HEK293 (cell line): ENCODE results near the gene MORN3.
A peak's percentile ranks its signal among the peaks of the same experiment; 100 is the strongest.

Experiments
- AEBP2 ChIP-seq: fragments of 450-650 bp; formaldehyde crosslinking; IDR thresholded peaks from 2 replicates; pipeline ENCODE4 v1.5.1; 2016; ENCODE audit warnings: missing biosample characterization, missing genetic modification characterization, borderline replicate concordance
- CTCF ChIP-seq: fragments of 450-650 bp; formaldehyde crosslinking; IDR thresholded peaks from 2 replicates; pipeline ENCODE4 v1.5.1; 2016; ENCODE audit warnings: missing biosample characterization, missing genetic modification characterization
- EGR2 ChIP-seq: fragments of 450-650 bp; formaldehyde crosslinking; IDR thresholded peaks from 2 replicates; pipeline ENCODE4 v1.5.1; 2016; ENCODE audit warnings: low read depth, missing biosample characterization, missing genetic modification characterization
- FEZF1 ChIP-seq: fragments of 450-650 bp; formaldehyde crosslinking; IDR thresholded peaks from 2 replicates; pipeline ENCODE4 v1.5.1; 2016; ENCODE audit warnings: missing biosample characterization, missing genetic modification characterization
- HIC1 ChIP-seq: fragments of 450-650 bp; formaldehyde crosslinking; IDR thresholded peaks from 2 replicates; pipeline ENCODE4 v1.5.1; 2016; ENCODE audit warnings: missing biosample characterization, missing genetic modification characterization
- HOXA7 ChIP-seq: sonication (generic); formaldehyde crosslinking; IDR thresholded peaks from 2 replicates; pipeline ENCODE4 v1.8.1; 2022; ENCODE audit warnings: missing genetic modification reagents, borderline replicate concordance
- KLF1 ChIP-seq: fragments of 450-650 bp; formaldehyde crosslinking; IDR thresholded peaks from 2 replicates; pipeline ENCODE4 v1.5.1; 2016; ENCODE audit warnings: missing biosample characterization, missing genetic modification characterization
- KLF10 ChIP-seq: fragments of 450-650 bp; IDR thresholded peaks from 2 replicates; pipeline ENCODE4 v1.5.1; 2018; ENCODE audit warnings: missing biosample characterization, mild to moderate bottlenecking, missing genetic modification characterization
- KLF16 ChIP-seq: fragments of 450-650 bp; formaldehyde crosslinking; IDR thresholded peaks from 2 replicates; pipeline ENCODE4 v1.5.1; 2017; ENCODE audit warnings: missing biosample characterization, missing genetic modification characterization
- KLF9 ChIP-seq: fragments of 450-650 bp; formaldehyde crosslinking; IDR thresholded peaks from 2 replicates; pipeline ENCODE4 v1.5.1; 2016; ENCODE audit warnings: missing biosample characterization, missing genetic modification characterization, low read depth
- OSR2 ChIP-seq: fragments of 450-650 bp; formaldehyde crosslinking; IDR thresholded peaks from 2 replicates; pipeline ENCODE4 v1.5.1; 2016; ENCODE audit warnings: missing biosample characterization, missing genetic modification characterization
- PATZ1 ChIP-seq: fragments of 450-650 bp; formaldehyde crosslinking; IDR thresholded peaks from 2 replicates; pipeline ENCODE4 v1.5.1; 2016; ENCODE audit warnings: missing biosample characterization, missing genetic modification characterization
- SP3 ChIP-seq: fragments of 450-650 bp; formaldehyde crosslinking; IDR thresholded peaks from 2 replicates; pipeline ENCODE4 v1.5.1; 2016; ENCODE audit warnings: missing biosample characterization, missing genetic modification characterization
- ZBTB8A ChIP-seq: fragments of 450-650 bp; formaldehyde crosslinking; IDR thresholded peaks from 2 replicates; pipeline ENCODE4 v1.5.1; 2016; ENCODE audit warnings: missing biosample characterization, missing genetic modification characterization
- ZEB2 ChIP-seq: fragments of 450-650 bp; formaldehyde crosslinking; IDR thresholded peaks from 2 replicates; pipeline ENCODE4 v1.5.1; 2016; ENCODE audit warnings: missing biosample characterization, missing genetic modification characterization
- ZFHX2 ChIP-seq: fragments of 450-650 bp; formaldehyde crosslinking; conservative IDR thresholded peaks from 2 replicates; pipeline ENCODE4 v1.5.1; 2016; ENCODE audit warnings: missing biosample characterization, missing genetic modification characterization
- ZNF324 ChIP-seq: fragments of 450-650 bp; formaldehyde crosslinking; IDR thresholded peaks from 2 replicates; pipeline ENCODE4 v1.5.1; 2016; ENCODE audit warnings: missing biosample characterization, missing genetic modification characterization
- ZNF335 ChIP-seq: fragments of 450-650 bp; formaldehyde crosslinking; conservative IDR thresholded peaks from 2 replicates; pipeline ENCODE4 v1.5.1; 2016; ENCODE audit warnings: missing biosample characterization, missing genetic modification characterization
- ZNF341 ChIP-seq: fragments of 450-650 bp; formaldehyde crosslinking; IDR thresholded peaks from 2 replicates; pipeline ENCODE4; 2016; ENCODE audit warnings: low read depth, missing biosample characterization, missing genetic modification characterization
- ZNF416 ChIP-seq: fragments of 450-650 bp; formaldehyde crosslinking; IDR thresholded peaks from 2 replicates; pipeline ENCODE4 v1.5.1; 2016; ENCODE audit warnings: missing biosample characterization, missing genetic modification characterization
- ZNF423 ChIP-seq: fragments of 450-650 bp; formaldehyde crosslinking; IDR thresholded peaks from 2 replicates; pipeline ENCODE4 v1.5.1; 2016; ENCODE audit warnings: missing biosample characterization, missing genetic modification characterization
- ZNF433 ChIP-seq: fragments of 450-650 bp; formaldehyde crosslinking; IDR thresholded peaks from 2 replicates; pipeline ENCODE4 v1.5.1; 2016; ENCODE audit warnings: missing biosample characterization, missing genetic modification characterization, low read depth
- ZNF510 ChIP-seq: fragments of 450-650 bp; formaldehyde crosslinking; IDR thresholded peaks from 2 replicates; pipeline ENCODE4 v1.5.1; 2018; ENCODE audit warnings: mild to moderate bottlenecking, missing genetic modification characterization, missing biosample characterization; ENCODE audit not compliant: insufficient replicate concordance
- ZNF521 ChIP-seq: fragments of 450-650 bp; formaldehyde crosslinking; IDR thresholded peaks from 2 replicates; pipeline ENCODE4 v1.5.1; 2017; ENCODE audit warnings: missing biosample characterization, mild to moderate bottlenecking, missing genetic modification characterization
- ZNF544 ChIP-seq: fragments of 450-650 bp; formaldehyde crosslinking; IDR thresholded peaks from 2 replicates; pipeline ENCODE4 v1.5.0; 2017; ENCODE audit warnings: missing biosample characterization, missing genetic modification characterization
- ZNF549 ChIP-seq: fragments of 450-650 bp; IDR thresholded peaks from 2 replicates; pipeline ENCODE4 v1.5.1; 2018; ENCODE audit warnings: missing biosample characterization, missing genetic modification characterization, mild to moderate bottlenecking, inconsistent platforms, moderate library complexity
- ZNF658 ChIP-seq: fragments of 450-650 bp; formaldehyde crosslinking; IDR thresholded peaks from 2 replicates; pipeline ENCODE4; 2016; ENCODE audit warnings: missing biosample characterization, missing genetic modification characterization
- ZNF777 ChIP-seq: fragments of 450-650 bp; formaldehyde crosslinking; IDR thresholded peaks from 2 replicates; pipeline ENCODE4 v1.5.1; 2017; ENCODE audit warnings: missing biosample characterization, missing genetic modification characterization, borderline replicate concordance
- ZNF843 ChIP-seq: fragments of 450-650 bp; formaldehyde crosslinking; IDR thresholded peaks from 2 replicates; pipeline ENCODE4 v1.5.1; 2016; ENCODE audit warnings: missing biosample characterization, missing genetic modification characterization
- ZSCAN30 ChIP-seq: fragments of 450-650 bp; IDR thresholded peaks from 2 replicates; pipeline ENCODE4 v1.5.1; 2018; ENCODE audit warnings: missing biosample characterization, mild to moderate bottlenecking, missing genetic modification characterization, moderate library complexity

The MORN3 gene

GRCh38 chr12:121626087-121626852, 43.2 kb downstream of the MORN3 start, which contains the start of gene ORAI1 (continued):
- TF ChIP-seq ZNF324 (tag by site-specific recombination) (0 out of 2 replicates have a peak, but pooled peaks have one; percentile 8), HOXA7 (no peak), KLF1 (tag by site-specific recombination) (peak; percentile 76), CTCF (tag by site-specific recombination) (peak; percentile 31; the same call in 1 of the 2 replicates), ZNF549 (tag by site-specific recombination) (no peak), ZNF521 (tag by site-specific recombination) (no peak), FEZF1 (no peak), KLF16 (tag by site-specific recombination) (peak; percentile 66; the same call in 1 of the 2 replicates), ZSCAN30 (tag by site-specific recombination) (peak; percentile 54; the same call in 1 of the 2 replicates), ZNF416 (tag by site-specific recombination) (no peak), ZFHX2 (peak; percentile 99), ZNF423 (tag by site-specific recombination) (peak; percentile 94), ZNF510 (tag by site-specific recombination) (no peak), SP3 (tag by site-specific recombination) (peak; percentile 91), EGR2 (tag by site-specific recombination) (peak; percentile 94), ZEB2 (tag by site-specific recombination) (0 out of 2 replicates have a peak, but pooled peaks have one; percentile 49), KLF9 (tag by site-specific recombination) (peak; percentile 96), KLF10 (tag by site-specific recombination) (peak; percentile 99), ZNF341 (tag by site-specific recombination) (peak; percentile 44; the same call in 1 of the 2 replicates), ZNF658 (tag by site-specific recombination) (no peak), ZNF544 (tag by site-specific recombination) (no peak), ZNF433 (no peak), ZBTB8A (tag by site-specific recombination) (peak; percentile 92), HIC1 (tag by site-specific recombination) (peak; percentile 95; the same call in 1 of the 2 replicates), OSR2 (tag by site-specific recombination) (peak; percentile 78), ZNF843 (tag by site-specific recombination) (0 out of 2 replicates have a peak, but pooled peaks have one; percentile 25), AEBP2 (no peak), PATZ1 (peak; percentile 45; the same call in 1 of the 2 replicates), ZNF777 (peak; percentile 52; the same call in 1 of the 2 replicates), ZNF335 (tag by site-specific recombination) (peak; percentile 49)
